GM23338 (cell line): ENCODE results near the gene MTHFD2L. TPM values are rescaled to one million over a fixed set of nuclear protein-coding genes. Genes with fewer than 3 reads are reported as not detected.

Source experiments
- ATAC-seq: fragments of 200-7000 bp; cut with Tn5 transposase; 3 replicates; pipeline ENCODE4 v1.9.1; 2020
- DNase-seq: peaks from one replicate; pipeline ENCODE4 v3.0.0-alpha.2; 2015; ENCODE audit warnings: low spot score
- H2AFZ ChIP-seq: fragments of 200-600 bp; sonication (generic); 2 replicates; pipeline ENCODE4 v1.8.0; 2016; ENCODE audit warnings: antibody characterized with exemption, mild to moderate bottlenecking, moderate library complexity
- H3F3A ChIP-seq: fragments of 200-600 bp; sonication (generic); replicated peaks from 2 replicates; pipeline ENCODE4 v1.8.0; 2017; ENCODE audit warnings: antibody characterized with exemption, mixed run types, low read depth
- H3K27ac ChIP-seq: fragments of 200-600 bp; sonication (generic); 2 replicates; pipeline ENCODE4 v1.6.1; 2016; ENCODE audit warnings: low read depth
- H3K27me3 ChIP-seq: fragments of 200-600 bp; sonication (generic); 2 replicates; pipeline ENCODE4 v1.8.0; 2016; ENCODE audit warnings: mild to moderate bottlenecking, mixed run types, moderate library complexity; ENCODE audit not compliant: insufficient read depth
- H3K36me3 ChIP-seq: fragments of 200-600 bp; sonication (generic); 2 replicates; pipeline ENCODE4 v1.8.0; 2016; ENCODE audit warnings: mild to moderate bottlenecking; ENCODE audit not compliant: insufficient read depth
- H3K4me1 ChIP-seq: fragments of 200-600 bp; sonication (generic); 2 replicates; pipeline ENCODE4 v1.8.0; 2016; ENCODE audit warnings: mild to moderate bottlenecking, moderate library complexity; ENCODE audit not compliant: insufficient read depth
- H3K4me2 ChIP-seq: fragments of 200-600 bp; sonication (generic); 2 replicates; pipeline ENCODE4 v1.7.1; 2017; ENCODE audit warnings: mixed run types
- H3K4me3 ChIP-seq: fragments of 200-600 bp; sonication (generic); 2 replicates; pipeline ENCODE4 v1.6.1; 2016; ENCODE audit warnings: mixed run types
- H3K79me2 ChIP-seq: fragments of 200-600 bp; sonication (generic); replicated peaks from 2 replicates; pipeline ENCODE4 v1.8.0; 2017; ENCODE audit warnings: mild to moderate bottlenecking; ENCODE audit not compliant: insufficient read depth
- H3K9me2 ChIP-seq: fragments of 200-600 bp; sonication (generic); 2 replicates; pipeline ENCODE4 v1.8.0; 2017; ENCODE audit not compliant: insufficient read depth
- H4K20me1 ChIP-seq: fragments of 200-600 bp; sonication (generic); replicated peaks from 2 replicates; pipeline ENCODE4 v1.8.0; 2017; ENCODE audit warnings: mild to moderate bottlenecking; ENCODE audit not compliant: insufficient read depth
- H3K27ac Mint-ChIP-seq: 2 replicates; pipeline ENCODE4 v1.8.0; 2020; ENCODE audit warnings: inconsistent platforms, mild to moderate bottlenecking, moderate library complexity, mixed read lengths
- H3K27me3 Mint-ChIP-seq: 3 replicates; pipeline ENCODE4 v1.8.0; 2022; ENCODE audit warnings: low read depth, mild to moderate bottlenecking, moderate library complexity, mixed read lengths, inconsistent platforms; ENCODE audit not compliant: insufficient read depth, poor library complexity
- H3K36me3 Mint-ChIP-seq: 3 replicates; pipeline ENCODE4 v1.8.0; 2021; ENCODE audit warnings: low read depth, mild to moderate bottlenecking, inconsistent platforms, moderate library complexity, mixed read lengths
- H3K4me1 Mint-ChIP-seq: 3 replicates; pipeline ENCODE4 v1.8.0; 2020; ENCODE audit warnings: mild to moderate bottlenecking, inconsistent platforms, mixed read lengths
- H3K4me3 Mint-ChIP-seq: 3 replicates; pipeline ENCODE4 v1.8.0; 2021; ENCODE audit warnings: moderate library complexity, mild to moderate bottlenecking, inconsistent platforms, mixed read lengths
- H3K9me3 Mint-ChIP-seq: 3 replicates; pipeline ENCODE4 v1.8.0; 2020; ENCODE audit warnings: moderate library complexity, mild to moderate bottlenecking, inconsistent platforms, mixed read lengths
- CREB1 ChIP-seq: fragments of 250-450 bp; sonication (Bioruptor Pico); IDR thresholded peaks from 2 replicates; pipeline ENCODE4 v1.5.0; 2020; ENCODE audit warnings: low read depth, mild to moderate bottlenecking, moderate library complexity
- ETS1 ChIP-seq: IDR thresholded peaks from 2 replicates; pipeline ENCODE4 v1.6.1; 2016; ENCODE audit warnings: antibody characterized with exemption
- EZH2 ChIP-seq: fragments of 200-600 bp; sonication (generic); IDR thresholded peaks from one replicate; pipeline ENCODE4 v1.8.0; 2017; ENCODE audit warnings: antibody characterized with exemption, mild to moderate bottlenecking, low read depth; ENCODE audit not compliant: unreplicated experiment
- EZH2phosphoT487 ChIP-seq: fragments of 200-600 bp; sonication (generic); IDR thresholded peaks from one replicate; pipeline ENCODE4 v1.8.1; 2018; ENCODE audit warnings: antibody characterized with exemption; ENCODE audit not compliant: unreplicated experiment
- JUNB ChIP-seq: IDR thresholded peaks from one replicate; pipeline ENCODE4 v1.6.1; 2016; ENCODE audit warnings: antibody characterized with exemption; ENCODE audit not compliant: unreplicated experiment
- NANOG ChIP-seq: IDR thresholded peaks from 2 replicates; pipeline ENCODE4 v1.6.1; 2016; ENCODE audit warnings: antibody characterized with exemption, borderline replicate concordance
- POLR2AphosphoS5 ChIP-seq: IDR thresholded peaks from 2 replicates; pipeline ENCODE4 v1.6.1; 2016; ENCODE audit warnings: antibody characterized with exemption, low read depth
- STAT1 ChIP-seq: IDR thresholded peaks from one replicate; pipeline ENCODE4 v1.6.1; 2016; ENCODE audit warnings: antibody characterized with exemption; ENCODE audit not compliant: unreplicated experiment
- ZNF331 ChIP-seq: fragments of 250-450 bp; sonication (Bioruptor Pico); IDR thresholded peaks from 2 replicates; pipeline ENCODE4 v1.5.0; 2020; ENCODE audit warnings: low read depth, mild to moderate bottlenecking, moderate library complexity
- ZNF462 ChIP-seq: fragments of 250-450 bp; sonication (Bioruptor Pico); IDR thresholded peaks from 2 replicates; pipeline ENCODE4 v1.5.0; 2020; ENCODE audit warnings: mild to moderate bottlenecking, moderate library complexity
- polyA plus RNA-seq: library from polyadenylated mRNA; unstranded; fragments of >200 nt; fragmentation: Nextera tagmentation; extraction: Ambion mirVana; gene quantifications from 2 replicates; pipeline ENCODE4 v1.2.1, GENCODE V29; 2016
- total RNA-seq: library from RNA; depleted of rRNA; stranded (reverse); fragments of >200 nt; shearing (Covaris generic); gene quantifications from 2 replicates; pipeline ENCODE4 v1.2.3, GENCODE V29; 2014

The MTHFD2L gene
- total and polyA plus RNA-seq, 2 experiments from 2014 or later = 24.4 to 35.7 TPM

- TF ChIP-seq ETS1 (no peak), EZH2 (no peak), STAT1 (no peak), POLR2AphosphoS5 (no peak), JUNB (no peak), CREB1 (CRISPR knock-in tag) (no peak)
These were observed 17.0 kb downstream of the MTHFD2L start (continued) for GRCh38 chr4:74174941-74175340.

GRCh38 chr4:74175379-74175778 lies 17.5 kb downstream of the MTHFD2L start:
- H3K9me2 ChIP-seq = no peaks in the 10 kb centered on the region
- no peaks in the 10 kb centered on the region for H3F3A ChIP-seq
- H3K4me2 ChIP-seq = no peak overlapping the region
- no peak overlapping the region for H3K4me3 Mint-ChIP-seq
- no peaks in the 10 kb centered on the region for H3K36me3 ChIP-seq
- peaks cover 9% of the 10 kb centered on the region for H3K4me1 Mint-ChIP-seq
- no peaks in the 10 kb centered on the region for H4K20me1 ChIP-seq
- H3K27me3 Mint-ChIP-seq = no peaks in the 10 kb centered on the region
- H3K4me3 ChIP-seq = no peak overlapping the region
- DNase-seq = no peak
- TF ChIP-seq ETS1 = no peak
- no peak for TF ChIP-seq STAT1
- TF ChIP-seq JUNB = no peak
- TF ChIP-seq EZH2phosphoT487 = no peak
- no peak for TF ChIP-seq POLR2AphosphoS5
- TF ChIP-seq NANOG = no peak
- TF ChIP-seq ZNF331 (CRISPR knock-in tag) = no peak
- TF ChIP-seq CREB1 (CRISPR knock-in tag) = no peak
- TF ChIP-seq ZNF462 (CRISPR knock-in tag) = no peak
- no peak for TF ChIP-seq EZH2
- no peak for ATAC-seq
- no peak overlapping the region for H3K27ac ChIP-seq
- H3K27me3 ChIP-seq = no peaks in the 10 kb centered on the region
- no peaks in the 10 kb centered on the region for H3K4me1 ChIP-seq
- no peak overlapping the region for H2AFZ ChIP-seq
- no peaks in the 10 kb centered on the region for H3K79me2 ChIP-seq
- H3K27ac Mint-ChIP-seq = no peak overlapping the region
- no peaks in the 10 kb centered on the region for H3K9me3 Mint-ChIP-seq
- H3K36me3 Mint-ChIP-seq = no peaks in the 10 kb centered on the region
